K562 (cell line): Measurements from ENCODE around the gene FGFR4. TPM values are rescaled to one million over a fixed set of nuclear protein-coding genes. Genes with fewer than 3 reads are reported as not detected.

ENCODE experiments used
- ARNT ChIP-seq, 2 experiments: fragments of 450-650 bp; IDR thresholded peaks; 2 replicates each; pipeline ENCODE4 v1.6.1; 2016; ENCODE audit warnings: mild to moderate bottlenecking in 1 of 2
- HSF4 ChIP-seq: fragments of 250-450 bp; sonication (Bioruptor Pico); IDR thresholded peaks from 2 replicates; pipeline ENCODE4 v2.1.2; 2022; ENCODE audit warnings: mild to moderate bottlenecking, moderate library complexity, borderline replicate concordance
- KDM5B ChIP-seq: fragments of 200-600 bp; sonication (generic); IDR thresholded peaks from 2 replicates; pipeline ENCODE4 v1.6.1; 2012; ENCODE audit warnings: low read depth, mild to moderate bottlenecking, moderate library complexity, low read length, control low read depth, inconsistent platforms; ENCODE audit not compliant: insufficient replicate concordance
- KLF10 ChIP-seq: fragments of 250-450 bp; sonication (Bioruptor Pico); IDR thresholded peaks from 2 replicates; pipeline ENCODE4 v1.6.1; 2021; ENCODE audit warnings: matching md5 sums
- MAFK ChIP-seq: IDR thresholded peaks from 2 replicates; pipeline ENCODE4 v1.6.1; 2011; ENCODE audit warnings: low read length, improper control_type of control experiment
- NFXL1 ChIP-seq: fragments of 450-650 bp; formaldehyde crosslinking; IDR thresholded peaks from 2 replicates; pipeline ENCODE4 v1.4.0; 2021; ENCODE audit warnings: mild to moderate bottlenecking
- NR2C1 ChIP-seq, 2 experiments: fragments of 450-650 bp; IDR thresholded peaks; 2 replicates each; pipeline ENCODE4 v1.6.1; 2017; ENCODE audit warnings: mild to moderate bottlenecking in 2 of 2, antibody characterized with exemption in 1 of 2, inconsistent platforms in 1 of 2, missing compliant biosample characterization in 1 of 2, missing genetic modification characterization in 1 of 2
- POLR2AphosphoS5 ChIP-seq: IDR thresholded peaks from 2 replicates; pipeline ENCODE4 v1.6.1; 2011; ENCODE audit warnings: mild to moderate bottlenecking, low read depth, low read length, moderate library complexity; ENCODE audit not compliant: control insufficient read depth, insufficient read depth
- PRDM10 ChIP-seq: fragments of 450-650 bp; IDR thresholded peaks from 2 replicates; pipeline ENCODE4 v1.6.1; 2018; ENCODE audit not compliant: partially characterized antibody
- STAT6 ChIP-seq: sonication (generic); formaldehyde crosslinking; IDR thresholded peaks from 2 replicates; pipeline ENCODE4 v1.8.1; 2023; ENCODE audit warnings: mild to moderate bottlenecking, missing genetic modification reagents
- TGIF2 ChIP-seq: sonication (generic); formaldehyde crosslinking; IDR thresholded peaks from 2 replicates; pipeline ENCODE4 v1.8.1; 2022; ENCODE audit warnings: mild to moderate bottlenecking, missing genetic modification reagents, moderate library complexity
- ZBTB33 ChIP-seq: sonication (generic); formaldehyde crosslinking; IDR thresholded peaks from 2 replicates; pipeline ENCODE4 v1.8.1; 2023; ENCODE audit warnings: mild to moderate bottlenecking, missing genetic modification reagents
- polyA plus RNA-seq, 8 experiments: library from polyadenylated mRNA; depleted of rRNA in 4 of 8; stranded (reverse) in 5 of 8; unstranded in 3 of 8; fragments of >200 nt; fragmentation: Nextera tagmentation in 2 of 8; fragmentation: Illumina TruSeq in 1 of 8; extraction: Ambion mirVana in 2 of 8; extraction: Trizol in 1 of 8; gene quantifications; 2 replicates each; pipeline versions ENCODE4 v1.2.1 to v1.2.3, GENCODE V29; 2011 to 2014; ENCODE audit warnings: inconsistent platforms in 1 of 8, missing spikeins in 1 of 8
- total RNA-seq, 7 experiments: library from RNA; depleted of rRNA in 6 of 7; stranded (reverse); fragments of >200 nt in 6 of 7; fragmentation: Illumina TruSeq in 2 of 7; extraction: Trizol in 2 of 7; gene quantifications; 2 replicates each; pipeline versions ENCODE4 v1.2.1 to v1.2.3, GENCODE V29; 2011 to 2021; ENCODE audit warnings: low replicate concordance in 1 of 7
- TF ChIP-seq, protein P1 (sequence below): sonication (generic); formaldehyde crosslinking; IDR thresholded peaks from 2 replicates; pipeline ENCODE4 v1.8.0; 2022; ENCODE audit warnings: mild to moderate bottlenecking, missing genetic modification reagents
- TF ChIP-seq, protein P2 (sequence below): sonication (generic); formaldehyde crosslinking; IDR thresholded peaks from 2 replicates; pipeline ENCODE4 v1.8.1; 2022; ENCODE audit warnings: missing genetic modification reagents
- TF ChIP-seq, protein P3 (sequence below): fragments of 450-650 bp; formaldehyde crosslinking; IDR thresholded peaks from 2 replicates; pipeline ENCODE4 v1.4.0; 2022; ENCODE audit warnings: mild to moderate bottlenecking, moderate library complexity

FGFR4 gene
- total and polyA plus RNA-seq, 9 of the 15 experiments (the other 6 are each of a cell fraction or from before 2014, with no cell fraction given): 0.76 to 35.4 (median 7.5) TPM

DNA sequence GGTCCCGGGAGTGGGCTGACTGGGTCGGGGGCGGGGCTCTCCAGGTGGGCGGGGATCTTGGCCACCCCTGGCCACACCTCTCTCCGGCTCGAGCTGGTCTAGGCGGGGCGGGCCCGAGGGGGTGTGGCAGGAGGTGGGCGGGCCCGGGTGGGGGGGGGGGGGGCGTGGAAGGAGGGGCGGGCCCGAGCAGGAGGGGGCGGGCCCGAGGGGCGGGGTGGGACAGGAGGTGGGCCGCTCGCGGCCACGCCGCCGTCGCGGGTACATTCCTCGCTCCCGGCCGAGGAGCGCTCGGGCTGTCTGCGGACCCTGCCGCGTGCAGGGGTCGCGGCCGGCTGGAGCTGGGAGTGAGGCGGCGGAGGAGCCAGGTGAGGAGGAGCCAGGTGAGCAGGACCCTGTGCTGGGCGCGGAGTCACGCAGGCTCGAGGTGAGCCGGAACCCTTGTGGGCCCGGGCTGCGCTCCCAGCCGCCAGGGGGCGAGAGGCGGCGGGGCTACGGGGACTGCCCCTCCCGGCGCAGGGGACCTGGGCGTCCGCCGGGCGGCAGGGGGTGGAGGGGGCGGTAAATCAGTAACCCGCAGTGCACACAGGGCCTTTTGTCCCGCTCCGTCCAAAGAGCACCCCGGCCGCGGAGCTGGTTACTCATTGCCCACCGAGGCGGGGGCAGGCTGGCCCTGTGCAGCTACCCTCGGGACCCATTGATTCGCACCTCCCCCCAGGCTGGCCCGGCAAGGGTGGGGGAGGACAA, at the start of gene FGFR4 (continued):
- TF ChIP-seq PRDM10 (peak; percentile 93), KDM5B (peak; percentile 66), POLR2AphosphoS5 (no peak), KLF10 (no peak), MAFK (no peak), NR2C1 (IDR thresholded peaks at IDR 0.05) (no peak), NR2C1 (tag; IDR thresholded peaks at IDR 0.05) (no peak), ZBTB33 (CRISPR knock-in tag) (0 out of 2 replicates have a peak, but pooled peaks have one; percentile 12), STAT6 (CRISPR knock-in tag) (no peak), NFXL1 (CRISPR knock-in tag) (no peak), HSF4 (no peak), ARNT (IDR thresholded peaks at IDR 0.05) (no peak), TGIF2 (CRISPR knock-in tag) (no peak)
- TF ChIP-seq, protein P1, sequence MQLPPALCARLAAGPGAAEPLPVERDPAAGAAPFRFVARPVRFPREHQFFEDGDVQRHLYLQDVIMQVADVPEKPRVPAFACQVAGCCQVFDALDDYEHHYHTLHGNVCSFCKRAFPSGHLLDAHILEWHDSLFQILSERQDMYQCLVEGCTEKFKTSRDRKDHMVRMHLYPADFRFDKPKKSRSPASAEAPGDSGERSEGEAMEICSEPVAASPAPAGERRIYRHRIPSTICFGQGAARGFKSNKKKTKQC: peak; percentile 35; the same call in 1 of the 2 replicates
- TF ChIP-seq, protein P2, sequence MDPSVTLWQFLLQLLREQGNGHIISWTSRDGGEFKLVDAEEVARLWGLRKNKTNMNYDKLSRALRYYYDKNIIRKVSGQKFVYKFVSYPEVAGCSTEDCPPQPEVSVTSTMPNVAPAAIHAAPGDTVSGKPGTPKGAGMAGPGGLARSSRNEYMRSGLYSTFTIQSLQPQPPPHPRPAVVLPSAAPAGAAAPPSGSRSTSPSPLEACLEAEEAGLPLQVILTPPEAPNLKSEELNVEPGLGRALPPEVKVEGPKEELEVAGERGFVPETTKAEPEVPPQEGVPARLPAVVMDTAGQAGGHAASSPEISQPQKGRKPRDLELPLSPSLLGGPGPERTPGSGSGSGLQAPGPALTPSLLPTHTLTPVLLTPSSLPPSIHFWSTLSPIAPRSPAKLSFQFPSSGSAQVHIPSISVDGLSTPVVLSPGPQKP (CRISPR knock-in tag): no peak
- TF ChIP-seq, protein P3, sequence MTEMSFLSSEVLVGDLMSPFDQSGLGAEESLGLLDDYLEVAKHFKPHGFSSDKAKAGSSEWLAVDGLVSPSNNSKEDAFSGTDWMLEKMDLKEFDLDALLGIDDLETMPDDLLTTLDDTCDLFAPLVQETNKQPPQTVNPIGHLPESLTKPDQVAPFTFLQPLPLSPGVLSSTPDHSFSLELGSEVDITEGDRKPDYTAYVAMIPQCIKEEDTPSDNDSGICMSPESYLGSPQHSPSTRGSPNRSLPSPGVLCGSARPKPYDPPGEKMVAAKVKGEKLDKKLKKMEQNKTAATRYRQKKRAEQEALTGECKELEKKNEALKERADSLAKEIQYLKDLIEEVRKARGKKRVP (CRISPR knock-in tag): no peak
